GM23248 (cell line): Measurements from ENCODE around the gene CTDP1. TPM values are rescaled to one million over a fixed set of nuclear protein-coding genes. Genes with fewer than 3 reads are reported as not detected.

Experiments used
- DNase-seq: peaks from one replicate; pipeline ENCODE4 v3.0.0-alpha.2; 2015
- H2AFZ ChIP-seq: fragments of 200-600 bp; sonication (generic); 2 replicates; pipeline ENCODE4 v1.6.1; 2016; ENCODE audit warnings: antibody characterized with exemption
- H3F3A ChIP-seq: fragments of 200-600 bp; sonication (generic); 2 replicates; pipeline ENCODE4 v1.6.1; 2016; ENCODE audit warnings: mild to moderate bottlenecking, antibody characterized with exemption, mixed run types; ENCODE audit not compliant: insufficient read depth
- H3K27ac ChIP-seq: fragments of 200-600 bp; sonication (generic); 2 replicates; pipeline ENCODE4 v1.5.1; 2016; ENCODE audit warnings: mild to moderate bottlenecking
- H3K27me3 ChIP-seq: fragments of 200-600 bp; sonication (generic); replicated peaks from 2 replicates; pipeline ENCODE4 v1.6.1; 2016; ENCODE audit warnings: mild to moderate bottlenecking; ENCODE audit not compliant: insufficient read depth
- H3K36me3 ChIP-seq: fragments of 200-600 bp; sonication (generic); 2 replicates; pipeline ENCODE4 v1.6.1; 2016; ENCODE audit warnings: low read depth, mild to moderate bottlenecking
- H3K4me1 ChIP-seq: fragments of 200-600 bp; sonication (generic); 2 replicates; pipeline ENCODE4 v1.6.1; 2016; ENCODE audit warnings: mild to moderate bottlenecking; ENCODE audit not compliant: insufficient read depth
- H3K4me2 ChIP-seq: fragments of 200-600 bp; sonication (generic); one replicate; pipeline ENCODE4 v1.6.1; 2016; ENCODE audit warnings: mild to moderate bottlenecking; ENCODE audit not compliant: unreplicated experiment
- H3K4me3 ChIP-seq: fragments of 200-600 bp; sonication (generic); 2 replicates; pipeline ENCODE4 v1.5.1; 2016; ENCODE audit warnings: mild to moderate bottlenecking
- H3K79me2 ChIP-seq: fragments of 200-600 bp; sonication (generic); 2 replicates; pipeline ENCODE4 v1.6.1; 2016; ENCODE audit warnings: mild to moderate bottlenecking; ENCODE audit not compliant: insufficient read depth
- H3K9ac ChIP-seq: fragments of 200-600 bp; sonication (generic); 2 replicates; pipeline ENCODE4 v1.6.1; 2016; ENCODE audit warnings: mild to moderate bottlenecking
- H3K9me2 ChIP-seq: fragments of 200-600 bp; sonication (generic); 2 replicates; pipeline ENCODE4 v1.6.1; 2016; ENCODE audit warnings: mixed run types, mild to moderate bottlenecking, moderate library complexity; ENCODE audit not compliant: insufficient read depth
- H3K9me3 ChIP-seq: fragments of 200-600 bp; sonication (generic); one replicate; pipeline ENCODE4 v1.6.1; 2017; ENCODE audit warnings: low read depth
- H4K20me1 ChIP-seq: fragments of 200-600 bp; sonication (generic); 2 replicates; pipeline ENCODE4 v1.6.0; 2016; ENCODE audit not compliant: insufficient read depth
- EZH2 ChIP-seq: fragments of 200-600 bp; sonication (generic); IDR thresholded peaks from 2 replicates; pipeline ENCODE4 v1.6.1; 2018; ENCODE audit warnings: antibody characterized with exemption, mild to moderate bottlenecking; ENCODE audit not compliant: insufficient read depth, poor library complexity, severe bottlenecking
- EZH2phosphoT487 ChIP-seq: fragments of 200-600 bp; sonication (generic); IDR thresholded peaks from 2 replicates; pipeline ENCODE4 v1.6.1; 2018; ENCODE audit warnings: antibody characterized with exemption, moderate library complexity, mild to moderate bottlenecking, low read depth; ENCODE audit not compliant: insufficient read depth
- WGBS, 2 experiments: methylation state at CpG; one replicate each; pipeline ENCODE4 v1.1.6; 2015 to 2017; ENCODE audit warnings: low lambda C conversion rate in 2 of 2, low coverage in 1 of 2; ENCODE audit errors: missing lambda C conversion rate in 2 of 2; 5-methylcytosine and 5-hydroxymethylcytosine counted together
- in situ Hi-C: fragments of 300-500 bp; cut with MboI; formaldehyde crosslinking; loops from 2 replicates; pipeline ENCODE4 v1.15.0; 2020
- polyA plus RNA-seq: library from polyadenylated mRNA; unstranded; fragments of >200 nt; fragmentation: Nextera tagmentation; extraction: Ambion mirVana; gene quantifications from 2 replicates; pipeline ENCODE4 v1.2.1, GENCODE V29; 2016
- total RNA-seq: library from RNA; depleted of rRNA; stranded (reverse); fragments of >200 nt; shearing (Covaris generic); gene quantifications from 2 replicates; pipeline ENCODE4 v1.2.3, GENCODE V29; 2014

Gene CTDP1
- total and polyA plus RNA-seq, 2 experiments from 2014 or later, result 6.7 to 26.0 TPM

DNA sequence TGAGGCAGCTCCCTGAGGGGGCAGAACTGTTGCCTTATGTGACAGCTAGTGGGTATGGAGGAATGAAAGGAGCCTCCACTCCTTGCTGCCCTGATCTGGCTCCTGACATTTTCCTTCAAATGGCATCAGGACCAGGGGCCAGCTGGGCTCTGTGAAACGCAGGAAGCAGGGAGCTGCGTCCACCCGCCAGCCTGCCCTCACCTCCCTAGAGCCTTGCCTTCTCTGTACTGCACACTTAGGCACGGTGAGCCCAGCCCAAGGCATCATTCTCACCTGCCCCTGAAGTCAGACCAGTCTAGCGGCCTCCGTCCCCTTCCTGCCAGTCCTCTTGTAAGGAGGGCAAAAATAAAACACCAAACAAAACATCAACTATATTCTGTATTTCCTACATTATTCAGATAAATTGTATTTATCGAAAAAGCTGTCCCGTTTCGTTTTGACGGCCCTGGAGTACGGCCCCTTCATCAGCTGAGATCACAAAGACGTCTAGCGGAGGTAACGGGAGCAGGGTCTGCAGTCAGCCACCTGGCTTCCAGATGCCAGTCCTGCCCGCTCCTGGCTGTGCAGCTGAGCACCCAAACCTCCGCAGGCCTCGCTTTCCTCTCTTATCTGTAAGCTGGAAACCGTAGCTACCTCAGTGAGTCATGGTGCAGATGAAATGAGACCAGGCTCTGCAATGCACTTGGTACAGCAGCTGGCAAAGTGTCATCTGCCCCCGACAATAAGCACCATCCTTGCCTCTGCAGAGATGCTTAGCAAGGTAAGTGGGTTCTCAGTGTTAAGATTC, 6.9 kb upstream of the CTDP1 start:
- no peak for DNase-seq
- Histone ChIP-seq H3K27ac (no peak overlapping the region), H3K27me3 (no peaks in the 10 kb centered on the region), H3F3A (no peaks in the 10 kb centered on the region), H3K9me3 (no peaks in the 10 kb centered on the region), H3K36me3 (no peaks in the 10 kb centered on the region), H3K4me3 (no peak overlapping the region), H3K79me2 (peaks cover 11% of the 10 kb centered on the region), H3K4me2 (no peak overlapping the region), H3K9me2 (no peaks in the 10 kb centered on the region), H2AFZ (no peak overlapping the region), H4K20me1 (no peaks in the 10 kb centered on the region), H3K9ac (no peak overlapping the region), H3K4me1 (no peaks in the 10 kb centered on the region; the same call in 1 of the 2 replicates)
- in situ Hi-C loops, result no loop called here
- WGBS, 2 experiments, result 76 to 77% methylated on average over 19 of the region's 19 CpGs
- TF ChIP-seq EZH2 (no peak), EZH2phosphoT487 (no peak)

DNA sequence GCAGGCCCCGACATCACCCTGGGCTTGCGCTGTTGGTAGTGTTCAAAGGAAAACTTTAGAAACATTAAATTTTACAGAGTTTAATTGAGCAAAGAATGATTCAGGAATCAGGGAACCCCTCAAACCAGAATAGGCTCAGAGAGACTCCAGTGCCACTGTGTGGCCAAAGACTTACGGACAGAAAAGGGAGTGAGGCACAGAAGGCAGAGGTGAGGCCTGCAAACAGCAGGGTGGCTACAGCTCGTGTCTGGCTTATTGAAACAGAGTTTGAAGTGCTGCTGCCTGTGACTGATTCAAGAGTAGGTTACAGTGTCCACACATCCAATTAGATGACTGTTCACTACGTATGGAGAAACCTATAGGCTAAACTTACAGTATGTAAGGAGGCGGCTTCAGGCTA, 2.4 kb upstream of the CTDP1 start:
- in situ Hi-C loops, result no loop called here
- no peaks in the 10 kb centered on the region for H3F3A ChIP-seq

GRCh38 chr18:79677840-79678239, 1.8 kb upstream of the CTDP1 start:
- Histone ChIP-seq H3K9ac (peak overlapping the region; percentile 96), H3K9me2 (no peaks in the 10 kb centered on the region), H3K4me1 (peaks cover 5% of the 10 kb centered on the region), H3K4me2 (peak overlapping the region; percentile 97), H3K4me3 (peak overlapping the region; percentile 92), H3K27ac (no peak overlapping the region), H2AFZ (no peak overlapping the region; the same call in 1 of the 2 replicates), H3K9me3 (no peaks in the 10 kb centered on the region), H3K36me3 (no peaks in the 10 kb centered on the region), H3K79me2 (peaks cover 49% of the 10 kb centered on the region), H4K20me1 (no peaks in the 10 kb centered on the region), H3F3A (no peaks in the 10 kb centered on the region), H3K27me3 (no peaks in the 10 kb centered on the region)
- 93 to 94% methylated on average over 9 of the region's 9 CpGs for WGBS, 2 experiments
- TF ChIP-seq EZH2phosphoT487 (no peak), EZH2 (no peak)
- in situ Hi-C loops, result no loop called here
- no peak for DNase-seq

More for the DNA sequence above, 2.4 kb upstream of the CTDP1 start:
- no peaks in the 10 kb centered on the region for H3K9me3 ChIP-seq
- H3K36me3 ChIP-seq, result no peaks in the 10 kb centered on the region
- peak; percentile 6 for DNase-seq
- WGBS, 2 experiments, result 84% methylated on average over 6 of the region's 6 CpGs
- H3K27me3 ChIP-seq, result no peaks in the 10 kb centered on the region
- H2AFZ ChIP-seq, result no peak overlapping the region
- H3K4me2 ChIP-seq, result peak overlapping the region; percentile 7
- H3K9me2 ChIP-seq, result no peaks in the 10 kb centered on the region
- no peak for TF ChIP-seq EZH2
- no peak for TF ChIP-seq EZH2phosphoT487
- H3K9ac ChIP-seq, result peak overlapping the region; percentile 96; the same call in 1 of the 2 replicates
- H3K4me3 ChIP-seq, result no peak overlapping the region
- H3K27ac ChIP-seq, result no peak overlapping the region
- peaks cover 43% of the 10 kb centered on the region for H3K79me2 ChIP-seq
- H4K20me1 ChIP-seq, result no peaks in the 10 kb centered on the region
- H3K4me1 ChIP-seq, result peaks cover 5% of the 10 kb centered on the region

DNA sequence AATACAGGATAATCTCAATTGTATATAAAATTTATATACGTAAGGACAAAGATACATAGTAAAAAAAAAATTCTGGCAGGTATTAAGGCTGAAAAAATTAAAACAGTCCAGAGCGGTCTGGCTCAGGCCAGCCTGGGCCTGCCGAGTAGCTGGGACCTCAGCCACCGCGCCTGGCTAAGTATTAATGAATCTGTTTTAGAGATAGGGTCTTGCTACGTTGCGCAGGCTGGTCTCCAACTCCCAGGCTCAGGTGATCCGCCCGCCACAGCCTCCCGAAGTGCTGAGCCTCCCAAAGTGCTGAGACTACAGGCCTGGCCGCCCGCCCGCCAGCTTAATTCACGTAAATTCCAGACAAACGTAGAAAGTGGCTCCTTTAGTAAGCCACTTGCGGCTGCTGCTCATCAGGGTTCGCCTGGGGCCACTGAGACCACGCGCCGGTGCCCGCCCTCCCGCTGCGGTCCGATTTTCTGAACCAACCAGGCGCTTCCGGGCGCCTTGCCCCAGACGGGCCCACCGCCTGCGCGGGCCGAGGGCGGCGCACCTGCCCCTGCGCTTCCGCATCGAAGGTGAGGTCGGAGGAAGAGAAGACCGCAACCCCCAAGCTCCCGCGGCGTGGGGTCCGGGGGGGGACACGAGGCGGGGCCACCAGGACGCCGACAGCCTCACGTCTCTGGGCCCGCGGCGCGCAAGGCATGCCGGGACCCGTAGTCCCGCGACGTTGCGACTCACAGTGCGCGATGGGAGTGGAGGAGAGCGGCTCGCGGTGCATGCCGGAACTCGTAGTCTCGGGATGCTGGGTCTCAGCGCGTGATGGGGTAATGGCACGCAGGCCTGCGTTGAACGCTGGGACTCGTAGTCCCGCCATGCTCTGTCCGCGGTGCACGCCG, 695 bp upstream of the CTDP1 start:
- Histone ChIP-seq H3K4me2 (peak overlapping the region; percentile 97), H3K4me3 (peak overlapping the region; percentile 92), H3K9me3 (no peaks in the 10 kb centered on the region), H3K9me2 (no peaks in the 10 kb centered on the region), H3K27me3 (no peaks in the 10 kb centered on the region), H4K20me1 (no peaks in the 10 kb centered on the region), H3K79me2 (peaks cover 60% of the 10 kb centered on the region), H3K36me3 (no peaks in the 10 kb centered on the region), H3F3A (no peaks in the 10 kb centered on the region), H2AFZ (peak overlapping the region; percentile 87), H3K9ac (peak overlapping the region; percentile 96), H3K27ac (peak overlapping the region; percentile 88), H3K4me1 (peaks cover 5% of the 10 kb centered on the region)
- in situ Hi-C loops, result no loop called here
- DNase-seq, result peak; percentile 100
- TF ChIP-seq EZH2phosphoT487 (no peak), EZH2 (no peak)
- 1% methylated on average over 45 to 53 of the region's 77 CpGs for WGBS, 2 experiments
